ENCODE measurements around the gene LSM12.

DNA sequence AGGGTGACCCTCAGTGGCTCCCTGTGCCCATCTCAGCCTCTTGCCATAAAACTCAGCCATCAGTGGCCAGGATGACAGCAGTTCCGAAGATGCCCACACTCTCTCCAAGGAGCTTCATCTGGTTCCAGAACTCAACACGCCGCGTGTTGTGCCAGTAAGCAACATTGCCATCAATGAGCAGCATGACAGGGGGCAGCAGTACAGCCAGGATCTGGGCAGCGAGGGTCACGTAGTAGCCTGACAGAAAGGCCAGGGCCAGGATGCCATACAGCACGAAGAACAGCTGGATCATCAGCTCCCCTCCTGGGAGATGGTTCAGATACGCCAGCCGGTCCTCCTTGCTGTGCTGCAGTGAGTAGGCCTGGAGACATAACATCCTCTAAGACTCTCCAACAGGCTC lies 54.6 kb downstream of the LSM12 start:
- TF ChIP-seq, protein P1, sequence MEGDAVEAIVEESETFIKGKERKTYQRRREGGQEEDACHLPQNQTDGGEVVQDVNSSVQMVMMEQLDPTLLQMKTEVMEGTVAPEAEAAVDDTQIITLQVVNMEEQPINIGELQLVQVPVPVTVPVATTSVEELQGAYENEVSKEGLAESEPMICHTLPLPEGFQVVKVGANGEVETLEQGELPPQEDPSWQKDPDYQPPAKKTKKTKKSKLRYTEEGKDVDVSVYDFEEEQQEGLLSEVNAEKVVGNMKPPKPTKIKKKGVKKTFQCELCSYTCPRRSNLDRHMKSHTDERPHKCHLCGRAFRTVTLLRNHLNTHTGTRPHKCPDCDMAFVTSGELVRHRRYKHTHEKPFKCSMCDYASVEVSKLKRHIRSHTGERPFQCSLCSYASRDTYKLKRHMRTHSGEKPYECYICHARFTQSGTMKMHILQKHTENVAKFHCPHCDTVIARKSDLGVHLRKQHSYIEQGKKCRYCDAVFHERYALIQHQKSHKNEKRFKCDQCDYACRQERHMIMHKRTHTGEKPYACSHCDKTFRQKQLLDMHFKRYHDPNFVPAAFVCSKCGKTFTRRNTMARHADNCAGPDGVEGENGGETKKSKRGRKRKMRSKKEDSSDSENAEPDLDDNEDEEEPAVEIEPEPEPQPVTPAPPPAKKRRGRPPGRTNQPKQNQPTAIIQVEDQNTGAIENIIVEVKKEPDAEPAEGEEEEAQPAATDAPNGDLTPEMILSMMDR (IDR thresholded peaks at IDR 0.05), result no peak
- no peak for TF ChIP-seq POLR2A (IDR thresholded peaks at IDR 0.05)
